SHP77 treated with DMSO at 0.1 percent for 48 hours (cell line): ENCODE measurements around the gene ARHGAP31.

Experiments used
- DNase-seq: peaks from one replicate; lab custom pipeline; 2025; lab: John Stamatoyannopoulos, UW

Gene ARHGAP31

DNA sequence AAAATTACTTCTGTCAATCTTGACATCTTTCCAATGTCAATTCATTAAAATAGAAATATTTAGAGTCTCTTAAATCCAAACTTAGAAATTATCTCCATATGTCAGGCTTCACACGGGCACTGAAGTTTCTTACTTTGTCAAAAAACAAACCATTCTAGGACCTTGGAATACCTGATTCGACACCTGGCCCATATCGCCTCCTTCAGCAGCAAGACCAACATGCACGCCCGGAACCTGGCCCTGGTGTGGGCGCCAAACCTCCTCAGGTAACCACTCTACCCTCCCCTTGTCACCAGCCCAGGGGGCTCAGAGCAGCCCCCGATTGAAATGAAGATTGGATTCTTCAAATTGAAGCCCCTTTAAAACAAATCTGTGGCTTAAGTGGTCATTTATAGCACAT, 88.0 kb downstream of the ARHGAP31 start:
- no peak for DNase-seq

DNA sequence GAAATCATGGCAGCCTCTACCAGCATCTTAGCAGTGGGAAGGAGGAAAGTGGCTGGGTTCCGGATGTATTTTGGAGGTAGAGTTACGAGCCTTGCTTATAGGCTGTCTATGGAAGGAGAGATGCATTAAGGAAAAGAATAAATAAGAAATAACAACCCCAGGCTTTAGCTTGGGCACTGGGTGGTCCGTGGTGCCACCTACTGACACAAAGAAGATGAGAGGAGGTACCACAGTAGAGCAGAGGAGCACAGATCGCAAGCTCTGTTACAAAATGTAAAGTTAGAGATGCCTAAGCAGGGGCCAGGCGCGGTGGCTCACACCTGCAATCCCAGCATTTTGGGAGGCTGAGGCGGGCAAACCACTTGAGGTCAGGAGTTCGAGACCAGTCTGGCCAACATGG, 94.4 kb downstream of the ARHGAP31 start:
- no peak for DNase-seq

DNA sequence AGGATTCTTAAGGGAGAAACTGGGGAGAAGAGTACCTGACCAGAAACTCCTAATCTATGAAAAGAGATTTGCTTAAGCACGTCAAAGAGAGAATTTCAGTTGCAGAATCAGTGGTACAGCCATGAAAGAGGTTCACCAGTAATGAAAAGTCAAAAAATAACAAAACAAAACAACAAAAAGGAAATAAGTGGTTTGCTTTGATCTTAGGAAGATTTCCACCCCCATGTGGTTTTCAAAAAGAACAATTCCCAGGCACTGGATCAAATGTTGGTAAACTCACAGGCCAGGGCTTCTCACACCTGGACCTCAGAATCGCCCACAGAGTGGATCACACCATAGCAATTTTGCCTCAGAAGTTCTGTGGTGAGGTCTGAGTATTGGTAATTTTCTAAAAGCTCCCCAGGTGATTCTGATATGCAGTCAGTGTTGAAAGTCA, 101.8 kb downstream of the ARHGAP31 start:
- no peak for DNase-seq

DNA sequence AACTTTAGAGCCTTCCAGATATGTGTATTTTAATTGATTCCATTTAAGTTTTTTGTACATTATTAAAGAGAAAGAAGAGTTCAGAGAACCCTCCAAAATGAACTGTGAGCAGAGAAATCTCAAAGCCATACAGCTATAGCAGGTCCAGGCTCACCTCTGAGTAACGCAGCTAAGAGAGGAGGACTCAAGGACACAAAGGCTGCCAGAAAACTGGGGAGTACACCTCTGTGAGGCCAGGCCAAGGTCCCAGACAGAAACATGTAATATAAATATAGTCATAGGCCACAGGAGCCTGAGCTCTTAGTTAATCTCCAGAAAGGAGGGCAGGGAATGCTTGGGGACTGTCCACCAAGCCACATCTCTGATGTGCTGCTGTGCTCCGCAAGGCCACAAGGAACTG, 102.7 kb downstream of the ARHGAP31 start:
- no peak for DNase-seq

DNA sequence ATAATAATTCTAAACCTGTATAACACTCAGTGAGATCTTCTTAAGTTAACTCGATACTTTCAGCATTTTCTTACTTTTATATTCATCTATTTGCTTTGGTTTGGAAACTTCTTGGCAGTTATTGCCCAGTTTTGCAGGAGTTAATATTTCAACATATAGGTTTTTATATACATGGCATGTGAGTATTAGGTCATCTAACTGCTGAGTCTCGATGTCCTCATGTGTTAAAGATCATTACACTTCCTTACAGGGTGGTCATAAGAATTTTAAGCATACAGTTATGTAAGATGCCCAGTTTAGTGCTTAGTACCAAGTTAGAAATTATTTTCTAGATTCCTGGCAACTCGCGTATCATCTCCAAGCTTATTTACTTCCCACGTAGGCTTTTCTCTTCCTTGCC, 106.3 kb downstream of the ARHGAP31 start:
- no peak for DNase-seq

DNA sequence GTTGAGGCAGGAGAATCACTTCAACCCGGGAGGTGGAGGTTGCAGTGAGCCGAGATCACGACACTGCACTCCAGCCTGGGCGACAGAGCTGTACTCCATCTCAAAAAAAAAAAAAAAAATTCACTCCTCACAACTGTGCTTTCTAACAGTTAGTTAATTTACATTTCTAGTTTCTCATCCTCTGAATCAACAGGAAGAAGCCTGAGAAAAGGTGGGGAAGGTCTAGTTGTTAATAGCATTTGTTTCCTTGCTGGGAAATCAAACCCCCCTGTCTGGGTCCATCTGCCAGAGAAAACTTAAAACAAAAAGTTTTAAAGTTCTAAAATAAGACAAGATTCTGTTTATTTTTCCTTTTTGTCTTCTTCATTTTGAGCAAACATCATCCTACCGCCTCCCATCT, 106.9 kb downstream of the ARHGAP31 start:
- DNase-seq, result no peak

DNA sequence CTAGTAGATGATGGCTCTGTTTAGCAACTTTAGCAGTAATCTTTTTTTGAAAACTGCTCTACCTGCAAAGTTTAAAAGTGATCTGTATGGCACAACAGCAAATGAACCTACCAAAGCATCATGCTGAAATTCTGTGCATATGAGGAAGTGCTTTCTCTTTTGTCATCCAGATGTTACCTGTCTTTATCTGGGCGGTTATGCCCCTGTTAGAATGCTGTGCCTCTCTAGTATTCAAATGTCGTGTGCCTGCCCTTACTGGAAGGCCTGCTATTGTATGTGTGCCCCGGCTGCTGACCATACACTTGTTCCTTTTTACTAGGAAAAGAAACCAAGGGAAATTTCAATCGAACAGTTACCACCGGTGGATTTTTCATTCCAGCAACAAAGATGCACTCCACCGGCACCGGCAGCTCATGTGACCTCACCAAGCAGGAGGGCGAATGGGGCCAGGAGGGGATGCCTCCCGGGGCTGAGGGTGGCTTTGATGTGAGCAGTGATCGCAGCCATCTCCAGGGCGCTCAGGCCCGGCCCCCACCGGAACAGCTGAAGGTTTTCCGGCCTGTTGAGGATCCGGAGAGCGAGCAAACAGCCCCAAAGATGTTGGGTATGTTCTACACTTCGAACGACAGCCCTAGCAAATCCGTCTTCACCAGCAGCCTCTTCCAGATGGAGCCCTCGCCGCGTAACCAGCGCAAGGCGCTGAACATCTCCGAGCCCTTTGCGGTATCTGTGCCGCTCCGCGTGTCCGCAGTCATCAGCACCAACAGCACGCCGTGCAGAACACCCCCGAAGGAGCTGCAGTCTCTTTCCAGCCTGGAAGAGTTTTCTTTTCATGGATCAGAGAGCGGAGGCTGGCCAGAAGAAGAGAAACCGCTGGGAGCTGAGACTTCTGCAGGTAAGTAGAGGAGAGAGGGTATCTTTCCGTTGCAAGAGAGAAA, 107.6 kb downstream of the ARHGAP31 start:
- DNase-seq, result no peak

DNA sequence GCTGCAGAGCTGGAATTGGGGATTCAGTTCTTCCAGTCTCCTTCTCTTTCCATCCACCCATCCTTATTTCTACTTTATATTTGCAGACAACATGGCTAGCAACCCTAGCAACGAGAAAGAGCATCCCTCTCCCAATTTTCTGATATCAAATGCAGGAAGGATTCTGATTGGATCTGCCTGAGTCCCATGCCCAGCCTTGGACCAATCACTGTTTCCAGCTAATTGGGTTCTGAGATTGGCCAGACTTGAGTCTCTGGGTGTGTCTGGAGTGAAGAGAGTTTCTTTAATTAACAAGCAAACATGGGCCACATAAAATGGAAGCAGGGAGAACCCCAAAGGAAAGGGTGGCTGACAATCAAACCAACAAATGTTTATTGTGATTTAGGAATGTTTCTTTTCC, 108.6 kb downstream of the ARHGAP31 start:
- no peak for DNase-seq

DNA sequence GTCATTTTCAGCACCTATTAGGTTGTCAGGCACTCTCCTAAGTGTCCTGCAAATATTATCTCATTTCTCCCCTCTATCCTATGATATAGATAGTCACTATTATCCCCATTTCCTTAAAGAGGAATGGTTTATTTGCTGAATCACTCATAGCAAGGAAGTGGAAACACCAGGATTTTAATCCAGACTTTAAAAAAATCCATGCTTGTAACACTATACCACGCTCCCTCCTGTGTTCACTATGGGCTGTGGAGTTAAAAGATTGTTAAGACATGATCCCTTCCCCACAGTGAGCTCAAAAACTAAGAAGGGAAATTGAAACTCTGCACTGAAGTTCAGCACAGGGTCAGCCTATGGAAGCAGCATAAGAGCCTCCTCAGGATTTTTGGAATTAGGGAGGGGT, 109.0 kb downstream of the ARHGAP31 start:
- DNase-seq, result no peak

DNA sequence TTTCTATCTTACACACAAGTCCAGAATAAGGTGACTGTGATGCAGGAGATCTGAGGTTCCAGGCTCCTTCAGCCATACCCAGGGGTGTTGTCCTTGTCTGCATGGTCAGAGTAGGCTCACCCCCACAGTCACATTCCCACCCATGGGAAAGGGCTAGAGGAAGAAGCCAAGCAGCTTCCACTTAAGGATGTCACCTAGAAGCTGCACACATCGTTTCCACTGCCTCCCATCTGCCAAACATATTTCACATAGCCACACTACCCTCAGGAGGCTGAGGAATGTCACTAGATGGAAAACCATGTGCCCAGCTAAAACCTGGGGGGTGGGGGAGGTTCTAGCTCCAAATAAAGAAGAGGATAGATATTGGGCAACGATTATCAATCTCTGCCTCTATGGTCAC, 111.1 kb downstream of the ARHGAP31 start:
- no peak for DNase-seq

DNA sequence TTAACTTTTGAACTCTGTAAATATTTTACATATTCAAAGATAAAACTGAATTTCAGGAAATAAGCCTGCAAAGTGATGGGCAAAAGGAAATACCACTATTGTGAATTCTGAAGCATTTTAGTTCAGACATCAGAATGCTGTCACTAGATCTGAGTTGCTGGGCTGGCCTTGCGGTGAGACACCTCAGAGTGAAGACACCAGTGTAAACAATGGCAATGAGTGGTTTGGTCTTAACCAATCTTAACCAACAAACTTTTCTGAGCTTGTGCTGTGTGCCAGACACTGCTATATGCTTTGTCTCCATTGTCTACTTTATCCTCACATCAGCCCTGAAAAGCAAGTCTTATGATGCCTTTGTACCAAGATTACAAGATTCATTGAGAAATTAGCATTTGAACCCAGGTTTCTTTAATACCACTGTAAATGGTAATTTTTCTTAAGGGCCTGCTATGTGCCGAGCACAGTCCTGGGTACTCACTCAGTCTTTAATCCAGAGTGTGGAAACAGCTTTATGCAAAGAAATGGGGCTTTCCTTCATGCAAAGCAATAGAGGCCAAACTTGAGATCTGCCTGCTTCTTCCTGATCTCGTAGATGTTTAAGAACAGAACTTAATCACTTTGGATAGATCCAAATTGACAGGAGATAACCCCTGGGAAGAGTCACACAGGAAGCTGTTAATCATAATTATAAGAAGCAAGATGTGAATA, 114.2 kb downstream of the ARHGAP31 start:
- no peak for DNase-seq

DNA sequence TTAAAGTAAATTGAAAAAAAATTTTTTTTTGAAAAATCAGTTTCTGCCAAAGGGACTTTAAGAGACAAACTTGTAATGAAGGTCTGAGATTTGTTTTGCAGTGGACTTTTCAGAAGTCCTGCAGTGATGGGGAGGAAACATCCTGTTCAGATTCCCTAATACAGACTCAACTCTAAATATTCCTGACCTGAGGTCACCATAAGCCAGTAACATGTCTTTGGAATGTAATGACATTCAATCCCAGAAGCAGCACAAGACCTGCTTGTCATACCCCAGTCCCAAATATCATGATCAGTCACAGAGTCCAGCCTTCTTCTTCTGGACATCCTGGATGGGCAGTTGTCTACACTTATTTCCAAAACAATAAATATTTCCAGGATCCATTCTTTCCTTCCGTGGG, 115.7 kb downstream of the ARHGAP31 start:
- no peak for DNase-seq

DNA sequence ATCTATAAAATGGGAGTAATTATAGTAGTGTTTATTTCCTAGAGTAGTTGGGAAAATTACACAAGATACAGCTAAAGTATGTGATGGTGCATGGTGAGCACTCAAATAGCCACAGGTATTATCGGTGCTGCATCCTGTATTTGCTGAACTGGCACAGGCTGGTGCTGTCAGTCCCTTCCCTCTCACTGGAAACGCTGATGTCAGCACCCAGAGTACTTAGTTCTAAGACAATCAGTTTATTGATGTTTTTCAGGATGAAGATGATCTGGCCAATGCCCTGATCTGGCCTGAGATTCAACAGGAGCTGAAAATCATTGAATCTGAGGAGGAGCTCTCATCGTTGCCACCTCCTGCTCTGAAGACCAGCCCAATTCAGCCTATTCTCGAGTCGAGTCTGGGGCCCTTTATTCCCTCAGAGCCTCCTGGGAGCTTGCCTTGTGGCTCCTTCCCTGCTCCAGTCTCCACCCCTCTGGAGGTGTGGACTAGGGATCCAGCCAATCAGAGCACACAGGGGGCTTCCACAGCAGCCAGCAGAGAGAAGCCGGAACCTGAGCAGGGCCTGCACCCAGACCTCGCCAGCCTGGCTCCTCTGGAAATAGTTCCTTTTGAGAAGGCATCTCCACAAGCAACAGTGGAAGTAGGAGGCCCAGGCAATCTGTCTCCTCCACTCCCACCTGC, 119.6 kb downstream of the ARHGAP31 start:
- no peak for DNase-seq

DNA sequence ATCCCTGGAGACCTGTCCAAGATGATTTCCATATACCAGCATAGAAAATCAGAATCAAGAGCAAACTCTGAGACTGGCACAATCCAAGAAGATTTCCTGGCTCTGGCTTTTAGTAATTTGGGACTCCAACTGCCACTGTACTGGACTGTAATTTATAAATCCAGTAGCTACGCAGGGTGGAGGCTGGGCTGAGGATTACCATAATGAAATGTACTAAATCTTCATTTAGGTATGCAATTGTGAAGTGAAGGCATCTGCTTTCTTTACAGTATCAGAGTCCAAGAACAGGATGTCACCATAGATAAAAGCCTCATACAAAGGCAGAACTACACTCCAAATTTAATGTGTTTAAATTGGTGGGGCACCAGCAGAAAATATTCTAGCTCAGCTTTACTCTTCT, 122.7 kb downstream of the ARHGAP31 start:
- DNase-seq, result no peak

DNA sequence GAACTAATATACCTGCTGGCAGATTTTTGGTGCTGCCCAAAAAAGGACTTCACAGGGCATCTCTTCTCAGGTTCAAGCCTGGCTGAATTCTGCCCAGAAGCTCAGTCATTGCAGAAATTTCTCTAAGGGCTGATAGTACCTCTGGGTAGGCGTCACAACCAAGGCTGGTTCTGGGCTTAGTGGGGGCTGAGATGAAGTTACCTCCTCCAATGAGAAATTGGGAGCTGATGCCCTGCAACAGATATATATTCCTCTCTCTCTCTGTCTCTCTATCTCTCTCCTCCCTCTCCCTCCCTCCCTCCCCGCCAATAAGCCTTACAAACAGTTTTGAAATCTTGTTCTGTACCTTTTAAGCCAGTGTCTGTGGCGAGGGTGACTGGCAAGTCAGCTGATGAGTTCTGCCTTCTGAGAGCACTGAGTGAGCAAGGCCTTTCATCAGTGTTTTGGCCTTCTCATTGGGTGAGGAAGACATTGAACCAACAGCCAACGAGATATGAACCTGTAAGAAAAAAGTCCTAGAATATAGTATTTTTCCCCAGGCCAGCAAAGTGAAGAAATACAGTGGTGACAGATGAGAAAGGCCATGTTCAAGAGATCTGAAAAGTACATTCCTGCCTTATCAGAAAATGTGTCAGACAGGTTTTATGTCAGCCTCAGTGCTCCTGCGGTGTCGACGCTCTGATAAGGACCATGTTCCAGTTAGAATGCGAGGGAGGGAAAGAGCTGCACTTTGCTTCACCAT, 123.8 kb downstream of the ARHGAP31 start:
- DNase-seq, result no peak

DNA sequence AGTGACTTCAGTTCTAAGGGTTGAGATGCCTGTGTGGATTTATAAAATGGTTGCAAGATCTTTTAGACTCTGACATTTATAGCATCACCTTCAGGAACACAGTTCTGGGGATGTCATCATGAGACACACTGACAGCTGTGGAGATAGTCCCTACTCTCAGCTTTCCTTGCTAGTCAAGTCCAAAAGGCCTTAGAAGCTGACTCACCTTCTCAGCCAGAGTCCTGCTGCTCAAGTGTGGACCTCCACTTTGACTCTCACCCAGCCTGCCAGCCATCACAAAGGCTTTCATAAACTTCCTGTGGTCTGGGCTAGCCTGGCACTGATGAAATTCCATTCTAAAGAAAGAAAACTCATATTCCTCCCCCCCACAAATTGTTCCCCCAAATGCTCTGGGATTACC, 124.5 kb downstream of the ARHGAP31 start:
- no peak for DNase-seq

DNA sequence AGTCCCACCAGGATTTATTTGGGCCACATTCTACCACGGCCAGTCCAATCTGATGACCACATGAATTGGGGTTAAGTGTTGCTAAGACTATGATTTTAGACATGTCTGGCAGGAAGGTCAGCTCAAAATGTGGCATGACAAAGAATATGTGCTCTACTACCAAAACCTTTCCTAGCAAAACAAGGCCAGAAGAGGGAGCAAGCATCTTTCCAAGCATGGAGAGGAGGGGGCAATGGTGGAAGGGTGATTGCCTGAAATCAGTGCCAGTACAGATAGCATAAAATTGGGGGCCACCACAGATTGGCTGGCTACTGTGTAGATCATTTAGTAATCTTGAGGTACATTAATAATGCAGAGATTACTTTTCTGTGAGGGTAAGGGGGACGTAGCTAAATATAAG, 126.0 kb downstream of the ARHGAP31 start:
- DNase-seq, result no peak

DNA sequence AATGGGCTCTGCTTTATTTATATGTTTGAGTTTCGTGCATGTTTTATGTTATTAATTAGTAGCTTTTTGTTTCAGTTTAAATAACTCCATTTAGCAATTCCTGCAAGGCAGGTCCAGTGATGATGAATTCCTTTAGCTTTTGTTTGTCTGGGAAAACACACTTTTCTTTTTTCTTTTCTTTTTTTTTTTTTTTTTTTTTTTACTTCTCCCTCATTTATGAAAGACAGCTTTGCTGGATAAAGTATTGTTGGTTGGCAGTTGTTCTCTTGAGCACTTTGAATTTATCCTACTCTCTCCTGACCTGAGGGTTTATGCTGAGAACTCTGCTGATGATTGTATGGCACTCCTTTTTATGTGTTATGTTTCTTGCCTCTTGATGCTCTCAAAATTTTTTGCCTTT, 133.5 kb downstream of the ARHGAP31 start:
- DNase-seq, result no peak

DNA sequence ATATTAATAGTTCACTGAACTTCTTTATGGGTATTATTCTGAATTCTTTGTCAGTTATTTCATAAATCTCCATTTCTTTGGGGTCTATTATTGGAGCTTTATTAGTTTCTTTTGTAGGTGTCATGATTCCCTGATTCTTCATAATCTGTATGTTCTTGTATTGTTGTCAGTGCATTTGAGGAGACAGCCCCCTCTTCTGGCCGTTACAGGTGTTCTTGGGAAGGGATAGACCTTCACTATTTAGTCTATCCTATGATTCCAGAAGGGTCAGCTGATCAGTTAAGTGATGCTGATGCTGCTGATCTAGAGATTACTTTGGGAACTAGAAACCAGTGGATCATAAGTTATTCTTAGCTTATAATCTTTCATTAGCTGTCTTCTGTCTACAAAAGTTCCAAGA, 134.4 kb downstream of the ARHGAP31 start:
- no peak for DNase-seq

DNA sequence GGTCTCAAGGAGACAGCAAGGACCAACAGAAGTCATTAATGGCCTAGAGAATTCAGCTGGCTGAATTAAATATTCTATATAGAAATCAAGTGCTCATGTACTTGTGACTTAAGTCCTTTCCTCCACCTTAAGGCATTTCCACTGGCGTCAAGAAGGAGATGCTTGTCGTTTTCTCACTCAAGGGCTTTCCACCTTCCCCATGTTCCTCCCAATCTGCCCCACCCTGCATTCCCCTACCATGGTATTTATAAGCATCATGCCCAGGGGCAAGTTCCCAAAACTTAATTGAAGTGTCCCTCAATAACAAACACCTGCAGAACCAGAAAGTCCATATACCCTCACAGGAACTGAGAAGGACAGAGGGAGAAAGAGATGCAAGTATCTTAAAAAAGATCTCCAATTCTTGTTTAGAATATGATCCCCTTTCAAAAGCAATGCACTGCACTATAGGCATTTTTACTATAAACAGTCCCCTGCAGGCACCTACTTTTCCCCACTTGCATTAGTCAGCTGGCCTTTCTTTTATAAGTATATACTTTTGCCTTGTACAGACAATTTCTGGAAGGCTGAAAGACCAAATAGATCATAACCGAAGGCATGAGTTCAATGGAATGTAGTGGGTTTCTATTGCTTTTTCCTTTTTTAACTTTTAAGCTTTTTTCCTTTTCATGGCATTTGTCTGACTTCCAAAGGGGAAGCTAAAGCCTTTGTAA, 139.6 kb downstream of the ARHGAP31 start:
- no peak for DNase-seq

DNA sequence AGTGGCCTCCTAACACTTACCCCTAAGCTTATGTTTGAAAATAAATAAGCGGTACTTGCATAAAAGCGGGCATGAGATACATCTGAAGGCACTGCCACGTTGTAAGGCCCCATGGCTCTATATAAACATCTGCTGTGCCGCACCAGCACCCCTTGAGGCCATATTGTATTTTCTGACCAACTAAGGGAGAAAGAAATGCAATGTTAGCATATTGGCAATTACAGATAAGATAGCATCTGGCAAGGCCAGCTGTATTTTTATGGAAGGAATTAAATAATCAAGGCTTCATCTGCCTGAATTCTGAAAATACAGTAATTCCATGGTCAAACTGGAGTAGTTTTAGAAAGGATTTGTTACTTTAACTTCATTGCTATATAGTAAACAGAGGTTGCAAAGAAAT, 140.5 kb downstream of the ARHGAP31 start:
- DNase-seq, result no peak
